NCI-H187 (cell line): Measurements from ENCODE around the gene MYEOV.

ENCODE experiments used
- DNase-seq, 2 experiments: peaks; one replicate each; lab custom pipeline; 2025; lab: John Stamatoyannopoulos, UW

The MYEOV gene

DNA sequence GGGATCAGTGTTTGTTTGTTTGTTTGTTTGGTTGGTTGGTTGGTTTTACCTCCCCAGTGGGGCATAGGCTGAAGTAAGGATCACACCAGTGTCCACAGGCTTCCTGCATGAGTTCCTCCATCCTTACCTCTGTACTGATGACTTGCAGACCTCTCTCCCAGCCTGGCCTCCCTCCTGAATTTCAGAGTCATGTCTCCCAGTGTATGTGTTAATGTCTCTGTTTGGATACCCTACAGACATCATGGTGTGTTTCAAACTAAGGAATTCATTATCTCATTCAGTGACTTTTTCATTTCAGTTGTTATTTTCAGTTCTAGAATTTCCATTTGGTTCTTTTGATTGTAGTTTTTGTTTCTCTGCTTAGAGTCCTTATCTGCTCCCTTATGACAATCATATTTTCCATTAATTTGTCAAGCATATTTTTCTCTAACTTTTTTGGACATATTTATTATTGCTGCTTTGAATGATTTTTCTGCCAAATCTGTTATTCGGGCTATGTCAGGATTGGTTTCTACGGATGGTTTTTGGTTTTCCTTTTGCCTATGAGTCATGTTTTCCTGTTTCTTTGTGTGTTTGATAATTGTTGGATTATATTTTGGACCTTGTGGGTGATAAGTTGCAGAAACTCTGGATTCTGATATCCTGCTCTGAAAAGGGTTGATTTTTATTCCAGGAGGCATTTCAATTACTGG lies 23.6 kb downstream of the MYEOV start:
- DNase-seq = no peak

DNA sequence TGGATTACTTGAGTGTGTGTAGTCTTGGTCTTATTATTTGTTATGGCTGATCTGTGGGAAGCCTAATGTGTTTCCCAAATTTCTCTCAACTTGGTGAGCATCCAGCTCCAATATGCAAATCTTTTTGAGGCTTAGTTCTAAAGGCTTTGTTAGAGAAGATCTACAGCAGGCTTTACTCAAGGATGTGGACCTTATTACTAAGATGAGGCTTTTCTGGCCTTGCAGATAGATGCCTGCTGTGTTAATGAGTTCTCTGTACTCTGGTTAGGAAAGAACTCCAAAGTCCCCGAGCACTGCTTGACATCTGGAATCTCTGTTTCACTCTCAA lies 24.1 kb downstream of the MYEOV start:
- DNase-seq = no peak

DNA sequence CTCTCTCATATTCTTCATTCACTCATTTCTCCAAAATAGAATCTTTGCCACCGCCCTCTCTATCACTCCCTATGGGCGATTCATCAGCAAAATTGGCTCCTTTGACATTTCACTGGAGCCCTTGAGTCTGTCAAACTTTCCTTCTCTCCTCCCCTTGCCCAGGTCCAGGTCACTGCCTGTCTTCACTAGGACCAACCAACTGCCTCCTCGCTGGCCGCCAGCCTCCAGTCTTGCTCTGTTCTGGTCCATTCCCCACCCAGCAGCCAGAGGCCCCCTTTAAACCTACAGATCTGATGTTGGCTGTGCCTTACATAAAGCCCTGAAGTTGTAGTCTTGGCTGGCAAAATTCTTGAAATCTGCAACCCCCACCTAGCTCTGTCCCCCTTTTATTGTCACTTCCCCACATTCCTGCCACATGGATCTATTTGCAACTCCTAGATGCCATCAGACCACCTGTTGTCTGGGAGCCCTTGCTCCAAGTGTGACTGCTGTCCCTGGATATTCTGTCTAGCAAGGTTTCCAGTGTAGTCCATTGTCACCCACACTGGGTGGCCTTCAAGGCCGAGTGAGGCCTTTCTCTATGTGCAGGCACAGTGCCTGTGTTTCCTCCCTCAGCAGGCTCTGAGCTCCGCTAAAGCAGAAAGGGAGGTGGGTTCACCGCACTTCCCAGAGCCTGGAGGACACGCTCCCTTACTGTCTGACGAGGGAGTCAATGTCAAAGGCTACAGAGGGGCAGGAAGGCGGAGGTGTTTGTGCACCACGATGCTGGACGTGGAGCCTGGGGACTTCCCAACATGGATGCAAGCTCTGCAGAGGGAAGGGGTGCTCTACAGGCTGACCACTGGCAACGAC lies 25.5 kb downstream of the MYEOV start:
- no peak for DNase-seq

DNA sequence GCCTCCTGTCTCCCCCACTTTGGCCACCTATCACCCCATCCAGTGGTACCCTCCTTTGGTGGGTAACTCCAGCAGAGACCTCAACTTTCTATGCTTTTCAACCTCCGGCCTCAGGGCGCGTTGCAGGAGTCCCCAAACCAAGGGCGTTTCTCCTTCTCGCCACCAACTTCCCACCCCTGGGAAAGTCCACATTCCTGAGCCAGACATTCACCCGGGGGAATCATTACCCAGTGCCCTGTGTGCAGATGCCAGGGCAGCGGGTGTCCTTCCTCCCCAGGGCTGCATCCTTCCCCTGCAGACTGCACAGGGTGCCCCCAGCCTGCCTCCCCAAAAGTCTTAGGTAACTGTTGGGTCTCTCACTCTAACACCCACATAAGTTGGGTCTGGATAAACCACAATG lies 26.4 kb downstream of the MYEOV start:
- DNase-seq = no peak

DNA sequence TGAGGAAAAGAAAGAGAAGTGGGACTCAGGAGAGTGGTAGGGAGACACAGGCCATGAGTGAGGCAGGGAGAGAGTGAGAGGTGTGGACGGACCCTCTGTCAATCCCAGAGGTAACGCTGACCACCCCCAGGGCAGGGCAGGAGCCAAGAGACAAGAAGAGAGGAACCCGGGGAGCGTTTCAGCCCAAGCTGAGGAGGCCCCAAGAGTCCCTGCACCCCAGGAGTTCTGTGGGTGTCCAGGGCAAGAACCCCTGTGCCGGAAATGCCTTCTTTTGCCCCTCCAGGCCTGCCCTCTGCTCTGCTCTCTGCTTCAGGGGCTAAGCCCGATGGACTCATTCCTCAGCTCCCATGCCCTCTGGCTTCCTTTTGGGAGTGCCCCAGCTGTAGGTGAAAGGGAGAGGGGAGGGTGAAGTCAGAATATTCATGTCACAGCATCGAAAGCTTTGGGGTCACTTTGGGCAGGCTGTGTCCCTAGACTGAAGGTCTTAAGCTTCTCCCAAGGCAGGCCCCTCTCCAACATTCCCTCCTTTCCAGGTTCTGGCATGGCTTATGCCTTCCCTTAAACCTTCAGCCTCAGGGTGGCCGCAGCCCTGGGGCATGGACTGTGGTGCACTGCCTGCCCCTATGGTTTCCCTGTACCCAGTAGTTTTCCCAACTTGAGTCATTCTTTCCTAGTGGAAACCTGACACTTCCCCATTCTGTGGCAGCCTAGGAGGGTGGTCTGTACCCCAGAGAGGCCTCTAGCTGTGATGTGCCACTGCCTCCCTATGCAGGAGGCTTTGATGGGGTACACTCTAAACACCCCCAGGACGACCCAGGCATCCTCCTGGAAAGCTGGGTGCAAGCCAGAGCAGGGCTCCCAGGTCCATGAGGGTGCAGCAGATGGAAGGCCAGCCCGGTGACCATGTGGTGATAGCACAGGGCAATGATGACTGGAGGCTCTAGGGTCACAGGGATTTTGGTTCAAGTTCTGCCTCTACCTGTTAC lies 27.1 kb downstream of the MYEOV start:
- DNase-seq = no peak

DNA sequence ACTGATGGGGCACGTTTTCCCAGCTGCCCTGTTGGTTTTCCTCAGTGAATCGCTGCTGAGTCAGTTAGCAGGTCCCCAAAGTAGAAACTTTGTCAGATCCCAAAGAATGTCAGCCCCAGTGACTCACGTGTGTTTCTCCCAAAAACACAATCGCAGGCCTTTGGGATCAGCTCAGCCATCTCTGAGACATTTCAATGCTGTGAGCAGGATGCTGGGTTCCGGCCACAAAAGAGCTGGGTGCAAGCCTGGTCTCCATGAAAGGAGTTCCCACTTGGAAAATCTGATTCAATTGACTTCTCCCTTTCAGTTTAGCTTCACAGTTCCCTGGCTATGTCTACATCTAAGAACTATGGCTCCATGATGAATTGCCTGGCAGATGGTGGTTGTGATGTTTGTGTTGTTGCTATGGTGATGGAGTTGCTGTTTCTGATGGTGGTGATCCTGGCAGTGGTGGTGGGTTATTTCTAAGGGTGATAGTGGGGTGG lies 28.0 kb downstream of the MYEOV start:
- no peak for DNase-seq

DNA sequence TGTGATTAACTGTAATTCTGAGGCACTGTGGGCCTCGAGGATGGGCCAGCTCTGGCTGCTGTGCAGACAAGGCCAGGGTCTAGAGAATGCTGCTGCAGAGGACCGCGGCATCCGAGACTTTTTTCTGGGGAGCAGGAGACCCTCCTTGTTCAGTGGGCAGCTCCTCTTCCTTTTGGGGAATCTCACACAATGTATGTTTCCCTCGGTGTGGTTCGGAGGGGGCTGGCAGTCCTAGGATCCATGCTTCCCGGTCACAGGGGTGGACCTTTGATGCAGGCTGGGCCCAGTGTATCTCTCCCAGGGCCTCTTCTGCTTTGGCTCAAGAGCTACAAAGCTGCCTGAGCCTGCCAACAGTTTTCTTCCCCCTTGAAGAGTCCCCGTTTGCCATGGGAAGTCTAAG lies 31.5 kb downstream of the MYEOV start:
- no peak for DNase-seq

DNA sequence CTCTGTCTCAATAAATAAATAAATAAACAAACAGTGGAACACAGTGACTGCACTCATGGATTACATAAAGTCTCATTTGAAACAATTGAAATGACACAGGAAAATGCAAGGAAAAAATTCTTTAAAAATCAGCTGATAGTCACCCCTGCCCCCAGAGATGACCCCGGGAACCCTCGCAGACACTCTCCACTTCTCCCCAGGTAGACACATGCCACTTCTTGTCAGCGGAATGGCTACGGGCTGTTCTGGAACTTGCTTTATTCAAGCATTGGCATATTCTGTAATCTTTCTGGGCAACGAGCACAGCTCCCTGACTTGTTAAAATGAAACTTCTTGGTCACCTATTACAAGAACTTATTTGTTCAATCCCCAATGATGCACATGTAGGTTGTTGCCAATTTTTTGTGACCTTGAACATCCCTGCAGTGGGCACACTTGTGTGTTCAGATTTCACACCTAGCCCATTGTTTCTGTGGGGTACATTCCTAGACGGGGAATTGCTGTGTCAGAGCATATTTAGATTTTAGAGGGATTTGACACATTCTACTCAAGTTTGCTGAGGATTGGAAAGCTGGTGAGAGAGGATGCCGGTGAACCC lies 32.8 kb downstream of the MYEOV start:
- no peak for DNase-seq

DNA sequence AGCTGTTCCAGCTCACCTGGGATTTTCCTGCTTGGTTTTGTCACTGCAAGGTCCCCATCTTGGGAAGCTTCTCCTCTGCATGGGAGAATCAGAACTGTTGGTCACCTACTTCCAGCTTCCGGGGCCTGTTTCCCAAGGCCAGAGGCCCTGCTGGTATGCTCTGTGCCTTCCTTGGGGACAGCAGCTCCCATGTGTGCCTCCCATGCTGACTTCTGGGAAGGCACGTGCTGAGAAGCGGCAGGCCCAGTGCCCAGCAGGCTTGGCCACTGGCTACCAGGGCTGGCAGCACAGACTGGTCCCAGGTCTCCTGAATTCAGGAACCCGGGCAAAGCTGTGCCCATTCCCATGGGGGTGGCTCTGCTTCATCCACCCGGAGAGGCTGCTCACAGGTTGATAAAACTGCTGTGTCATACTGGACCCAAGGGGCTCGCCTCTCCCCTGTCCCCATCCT lies 33.8 kb downstream of the MYEOV start:
- no peak for DNase-seq

DNA sequence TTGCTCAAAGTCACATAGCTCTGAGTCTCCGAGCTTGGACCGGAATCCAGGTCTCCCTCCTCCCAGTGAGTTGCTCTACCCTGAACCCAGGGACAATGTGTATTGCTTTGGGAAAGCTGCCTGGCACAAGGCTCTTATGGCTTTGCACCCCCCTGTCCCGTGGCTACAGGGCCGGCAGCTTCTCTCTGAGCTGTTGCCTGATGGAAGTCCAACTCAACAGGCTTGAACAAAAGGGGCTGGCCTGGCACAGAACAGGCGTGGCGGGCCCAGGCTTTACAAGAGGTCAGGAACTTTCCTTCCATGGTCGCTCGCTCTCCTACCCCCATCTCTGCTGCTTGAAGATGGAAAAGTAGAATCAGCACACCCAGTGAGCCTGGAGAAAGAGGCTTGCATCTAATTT lies 34.3 kb downstream of the MYEOV start:
- no peak for DNase-seq

DNA sequence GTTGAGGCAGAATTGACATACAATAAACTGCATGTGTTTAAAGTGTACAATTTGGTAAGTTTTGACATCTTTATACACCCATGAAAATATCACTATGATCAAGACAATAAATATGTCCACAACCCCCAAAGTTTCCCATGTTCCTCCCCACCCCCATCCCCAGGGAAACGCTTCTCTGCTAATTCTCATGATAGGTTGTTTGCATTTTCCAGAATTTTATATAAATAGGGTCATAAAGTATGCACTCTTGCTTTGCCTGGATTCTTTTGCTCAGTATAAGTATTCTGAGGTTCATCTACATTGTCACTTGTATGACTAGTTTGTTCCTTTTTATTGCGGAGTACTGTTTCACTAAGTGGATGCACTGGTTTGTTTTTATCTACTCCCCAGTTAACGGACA lies 35.6 kb downstream of the MYEOV start:
- DNase-seq = no peak

DNA sequence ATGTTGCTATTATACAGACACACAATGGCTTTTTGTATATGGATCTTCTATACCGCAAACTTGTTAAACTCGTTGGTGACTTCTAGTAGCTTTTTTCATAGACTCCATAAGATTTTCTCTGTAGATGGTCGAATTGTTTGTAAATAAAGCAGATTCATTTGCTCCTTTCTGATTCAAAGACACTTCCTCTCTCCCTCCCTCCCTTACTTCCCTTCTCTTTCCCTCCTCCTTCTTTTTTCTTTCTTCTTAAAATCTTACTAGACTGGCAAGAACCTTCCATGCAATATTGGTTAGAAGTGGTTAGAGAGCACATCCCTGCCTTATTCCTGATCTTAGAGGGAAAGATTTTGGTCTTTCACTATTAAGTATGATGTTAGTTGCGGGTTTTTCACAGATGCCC lies 36.4 kb downstream of the MYEOV start:
- DNase-seq = no peak

DNA sequence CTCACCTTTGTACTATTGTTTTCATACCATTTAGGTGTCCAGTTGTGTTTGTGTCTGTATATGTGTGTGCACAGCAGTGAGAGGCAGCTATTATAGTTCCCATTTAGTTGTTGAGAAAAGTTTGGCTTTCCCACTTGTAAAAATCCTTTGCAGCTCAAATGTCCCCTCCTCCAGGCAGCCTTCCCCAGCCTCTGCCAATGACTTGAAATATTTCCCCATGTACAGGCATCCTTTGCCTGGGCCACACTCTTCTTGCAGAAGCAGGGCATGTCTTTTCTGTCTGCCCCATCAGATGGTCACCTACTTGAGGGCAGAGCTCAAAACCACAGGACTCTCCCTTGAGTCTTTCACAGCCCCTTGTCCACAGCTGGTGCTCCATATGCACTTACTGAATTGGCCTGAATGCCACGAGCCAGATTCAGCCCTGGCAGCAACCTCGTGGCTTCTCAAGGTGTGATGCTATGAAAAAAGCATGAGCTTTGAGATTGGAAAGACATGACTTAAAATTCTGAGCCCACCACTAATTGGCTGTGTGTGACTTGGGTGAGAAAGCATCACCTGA lies 39.3 kb downstream of the MYEOV start:
- no peak for DNase-seq

DNA sequence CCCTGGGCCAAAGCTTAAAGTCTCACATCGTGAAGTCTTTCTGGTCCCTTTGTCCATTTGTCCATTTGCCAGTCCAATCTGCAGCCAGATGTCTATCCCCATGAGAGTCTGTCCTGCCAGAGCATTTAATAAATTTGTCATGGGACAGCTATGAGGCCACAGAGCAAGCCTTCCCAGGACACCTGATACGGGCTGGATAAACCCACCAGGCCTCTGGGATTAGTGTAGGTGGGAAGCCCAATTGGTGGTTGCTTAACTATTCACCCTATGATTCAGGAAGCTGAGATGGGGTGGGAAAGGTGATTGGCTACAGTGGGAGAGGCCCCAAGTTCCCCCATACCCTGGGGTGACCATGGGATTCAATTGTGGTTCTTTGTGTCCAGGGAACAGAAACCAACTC lies 39.9 kb downstream of the MYEOV start:
- no peak for DNase-seq

DNA sequence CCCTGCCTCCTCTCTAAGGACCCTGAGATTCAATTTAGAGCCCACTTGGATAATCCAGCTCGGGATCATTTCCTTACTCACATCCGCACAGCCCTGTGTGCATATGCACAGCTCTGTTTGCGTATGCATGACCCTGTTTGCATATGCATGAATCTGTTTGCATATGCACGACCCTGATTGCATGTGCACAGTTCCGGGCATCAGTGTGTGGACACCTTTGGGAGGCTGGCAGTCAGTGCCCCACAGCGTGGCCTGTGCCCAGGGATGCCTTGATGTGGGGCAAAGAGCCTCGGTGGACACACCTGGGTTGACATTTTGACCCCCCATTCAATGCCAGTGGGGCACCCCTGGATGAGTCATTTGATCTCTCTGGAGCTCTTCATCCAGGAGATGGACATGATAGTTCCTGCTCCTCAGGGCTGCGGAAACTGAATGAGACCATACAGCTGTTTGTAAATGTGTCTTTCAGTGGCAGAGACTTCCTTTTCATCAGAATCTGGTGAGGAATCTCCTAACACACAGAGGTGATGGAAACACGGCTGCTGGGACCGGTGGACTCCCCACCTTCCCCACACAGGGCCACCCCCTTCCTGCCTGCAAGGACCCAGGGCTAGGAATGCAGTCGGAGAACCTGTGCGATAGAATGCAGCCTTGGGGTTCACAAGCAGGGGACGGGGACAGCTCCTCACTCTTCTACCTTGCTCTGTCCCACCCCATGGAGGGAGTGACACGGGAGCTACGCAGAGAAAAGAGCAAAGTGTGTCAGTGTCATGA lies 41.2 kb downstream of the MYEOV start:
- DNase-seq = no peak

DNA sequence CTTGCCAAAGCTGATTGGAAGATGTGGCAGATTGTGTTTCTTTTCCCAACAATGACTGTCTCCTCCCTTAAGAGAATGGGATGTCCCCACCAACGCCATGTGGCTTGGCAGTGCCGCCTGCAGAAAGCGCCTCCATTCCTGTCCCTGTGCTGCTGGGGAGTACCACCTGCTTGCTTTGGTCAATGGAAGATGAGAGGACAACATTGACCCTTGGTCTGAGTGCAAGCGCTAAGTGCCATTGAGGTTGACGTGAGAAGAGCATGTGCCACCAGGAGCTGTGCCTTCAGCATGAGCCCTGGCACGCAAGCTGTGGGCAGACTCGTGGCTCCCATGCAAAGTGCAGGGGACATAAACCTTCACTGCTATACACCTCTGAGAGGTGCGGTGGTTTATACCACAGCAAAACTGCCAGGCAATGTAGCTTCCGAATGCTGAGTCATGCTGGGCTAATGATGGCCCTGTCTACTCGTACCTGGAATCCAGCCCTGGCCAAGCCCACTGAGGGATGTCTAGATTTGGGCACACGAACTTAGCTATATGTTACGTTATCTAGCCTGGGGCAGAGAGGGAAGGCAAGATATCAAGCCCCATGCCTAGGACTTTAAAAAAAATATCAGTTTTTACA lies 41.9 kb downstream of the MYEOV start:
- no peak for DNase-seq

DNA sequence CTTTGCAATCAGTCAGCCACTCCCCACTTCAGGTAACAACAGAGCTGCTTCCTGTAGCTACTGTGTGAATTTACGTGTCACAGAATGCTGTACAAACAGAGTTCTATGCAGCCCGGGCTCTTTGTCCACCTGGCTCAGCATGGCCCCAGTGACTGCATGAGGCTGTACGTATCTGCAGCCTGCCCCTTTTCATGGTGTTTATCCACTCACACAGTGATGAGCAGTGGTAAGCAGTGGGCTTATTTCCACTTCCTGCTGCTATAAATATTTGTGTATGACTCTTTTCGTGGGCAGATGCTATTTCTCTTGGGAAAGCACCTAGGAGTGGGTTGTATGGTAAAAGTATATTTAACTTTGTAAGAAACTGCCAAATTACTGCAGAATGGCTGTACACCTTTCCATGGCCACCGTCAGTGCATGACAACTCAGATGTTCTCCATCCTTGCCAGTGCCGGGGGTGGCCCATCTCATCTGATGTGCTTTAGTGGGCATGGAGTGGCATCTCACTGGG lies 43.3 kb downstream of the MYEOV start:
- DNase-seq = no peak

DNA sequence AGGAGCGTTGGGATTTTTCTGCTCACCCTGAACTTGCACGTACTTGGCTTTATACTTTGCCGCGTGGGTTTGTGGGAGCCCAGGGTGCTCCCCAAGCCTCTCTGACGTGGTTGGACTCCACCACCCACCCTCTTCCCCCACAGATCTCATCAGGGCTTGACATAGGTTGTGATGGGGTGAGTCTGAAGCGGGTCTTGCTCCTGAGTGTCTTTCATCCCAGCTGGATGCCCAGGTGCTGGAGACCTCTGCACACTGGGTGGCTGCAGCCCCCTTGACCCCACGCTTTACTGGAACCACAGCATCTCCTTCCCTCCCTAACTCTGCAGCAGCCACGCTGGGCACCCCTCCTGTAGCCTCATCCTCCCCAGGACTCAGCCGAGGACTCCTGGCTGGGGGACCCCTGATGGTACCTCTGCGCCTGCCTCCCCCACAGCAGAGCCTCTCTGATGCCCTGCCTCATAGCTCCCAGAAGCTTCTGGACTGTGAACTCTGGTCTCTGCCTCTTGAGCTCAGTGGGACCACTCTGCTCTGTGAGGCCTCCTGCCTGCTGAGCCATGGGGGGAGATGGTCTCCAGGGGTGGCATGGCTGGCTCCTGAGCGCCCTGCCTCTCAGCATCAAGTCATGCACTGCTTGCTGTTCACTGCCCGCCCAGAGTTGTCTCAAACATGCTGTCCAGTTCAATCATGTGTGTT lies 45.2 kb downstream of the MYEOV start:
- no peak for DNase-seq

DNA sequence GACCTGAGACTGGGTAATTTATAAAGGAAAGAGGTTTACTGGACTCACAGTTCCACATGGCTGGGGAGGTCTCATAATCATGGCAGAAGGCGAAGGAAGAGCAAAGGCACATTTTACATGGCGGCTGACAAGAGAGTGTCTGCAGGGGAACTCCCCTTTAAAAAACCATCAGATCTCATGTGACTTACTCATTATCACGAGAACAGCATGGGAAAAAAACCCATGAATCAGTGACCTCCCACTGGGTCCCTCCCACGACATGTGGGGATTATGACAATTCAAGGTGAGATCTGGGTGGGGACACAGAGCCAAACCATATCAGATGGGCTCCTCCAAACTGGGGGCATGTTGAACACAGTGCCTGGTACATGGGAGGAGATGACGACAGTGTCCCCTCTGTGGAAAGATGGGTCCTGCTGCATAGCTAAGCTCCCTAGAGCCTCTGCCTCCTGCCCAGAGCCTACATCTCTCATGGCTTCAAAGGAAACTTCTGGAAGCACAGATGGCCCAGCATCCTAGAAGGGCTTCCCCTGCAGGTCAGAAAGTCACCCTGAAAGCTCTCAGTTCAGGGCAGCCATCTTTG lies 46.1 kb downstream of the MYEOV start:
- no peak for DNase-seq
